Activated T-helper 2 cell treated with anti-CD3 and anti-CD28 coated beads, Interferon-gamma antibody, Interleukin-2, Interleukin-4, amounts not matched to agents 10 μg/mL and 5 μg/mL and 100 μg/mL, durations not matched to agents 14 hours and 24 hours and 36 hours (primary cell): Measurements from ENCODE around the gene TRMT44. TPM values are rescaled to one million over a fixed set of nuclear protein-coding genes. Genes with fewer than 3 reads are reported as not detected.

Source experiments
- DNase-seq: peaks from one replicate; pipeline ENCODE4 v3.0.0; 2021; ENCODE audit warnings: low spot score
- H3K27ac Mint-ChIP-seq: one replicate; pipeline ENCODE4 v1.8.0; 2021; ENCODE audit warnings: mixed read lengths
- H3K27me3 Mint-ChIP-seq: one replicate; pipeline ENCODE4 v1.8.0; 2021; ENCODE audit warnings: low read depth, mixed read lengths
- H3K36me3 Mint-ChIP-seq: one replicate; pipeline ENCODE4 v1.8.0; 2021; ENCODE audit warnings: low read depth, mixed read lengths
- H3K4me1 Mint-ChIP-seq: one replicate; pipeline ENCODE4 v1.8.0; 2021; ENCODE audit warnings: low read depth, mixed read lengths
- H3K4me3 Mint-ChIP-seq: one replicate; pipeline ENCODE4 v1.8.0; 2021; ENCODE audit warnings: low read depth, mild to moderate bottlenecking, moderate library complexity, mixed read lengths
- H3K9me3 Mint-ChIP-seq: one replicate; pipeline ENCODE4 v1.8.0; 2021; ENCODE audit warnings: mixed read lengths
- intact Hi-C: fragments of 100-400 bp; cut with micrococcal nuclease; formaldehyde crosslinking; loops from one replicate; pipeline ENCODE4 v1.15.1; 2023
- total RNA-seq: library from RNA; stranded (reverse); gene quantifications from 2 replicates; pipeline ENCODE4 v1.2.3, GENCODE V29; 2022

Gene TRMT44
- total RNA-seq, 1 donor from 2014 or later: 28.2 TPM

DNA sequence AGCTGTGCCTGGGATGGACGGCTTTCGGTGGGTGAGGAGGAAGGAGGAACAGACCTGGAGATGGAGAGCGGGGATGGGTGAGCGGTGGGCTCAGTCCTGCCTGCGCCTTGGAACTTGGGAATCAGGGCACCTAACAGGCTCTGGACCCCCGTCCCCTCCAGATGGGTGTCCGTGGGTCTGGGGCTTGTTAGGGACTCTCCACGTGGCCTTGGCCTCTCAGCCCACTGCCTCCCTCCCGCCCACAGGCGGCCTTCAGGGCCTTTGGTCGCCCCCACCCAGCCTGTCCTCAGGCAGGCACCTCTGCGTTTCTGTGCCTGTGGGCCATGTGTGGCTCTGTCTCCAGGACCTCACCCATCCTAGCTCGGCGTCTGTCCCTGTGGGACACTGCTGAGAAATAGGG, 29.0 kb downstream of the TRMT44 start:
- H3K9me3 Mint-ChIP-seq: no peaks in the 10 kb centered on the region
- H3K27ac Mint-ChIP-seq: no peak overlapping the region
- DNase-seq: no peak
- peaks cover 27% of the 10 kb centered on the region for H3K36me3 Mint-ChIP-seq
- H3K4me1 Mint-ChIP-seq: no peaks in the 10 kb centered on the region
- H3K4me3 Mint-ChIP-seq: no peak overlapping the region
- H3K27me3 Mint-ChIP-seq: no peaks in the 10 kb centered on the region
- intact Hi-C loops: loop anchor here (5.0 kb wide), 1 partner anchor 78 kb away; no protein-coding TSS in a partner anchor

DNA sequence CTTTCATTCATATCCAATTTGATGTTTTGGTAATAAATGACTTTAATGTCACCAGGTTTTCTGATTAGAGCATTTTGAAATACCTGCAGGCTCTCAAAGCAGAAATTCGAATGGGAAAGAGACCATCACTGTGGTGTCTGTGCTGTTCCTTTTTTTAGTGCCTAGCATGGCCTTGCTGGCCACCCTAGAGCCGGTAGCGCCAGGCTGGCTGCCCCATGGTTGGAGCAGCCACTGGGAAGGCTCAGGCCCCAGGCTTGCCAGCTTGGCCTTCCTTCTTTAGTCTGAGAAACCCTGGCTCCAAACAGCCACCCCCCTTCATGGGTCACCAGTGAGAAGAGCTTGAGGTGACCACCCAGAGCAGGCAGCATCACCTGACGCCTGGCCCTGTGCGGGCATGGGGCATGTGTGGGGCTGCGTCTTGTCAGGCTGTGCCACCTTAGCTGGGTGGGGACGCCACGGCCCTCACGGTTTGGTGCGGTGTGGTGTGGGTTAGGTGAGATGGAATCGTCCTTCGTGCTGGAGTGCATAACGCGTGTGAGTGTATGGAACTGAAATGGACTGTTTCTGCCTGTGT, 30.0 kb downstream of the TRMT44 start:
- peaks cover 19% of the 10 kb centered on the region for H3K36me3 Mint-ChIP-seq
- DNase-seq: no peak
- intact Hi-C loops: no loop called here
- no peak overlapping the region for H3K4me3 Mint-ChIP-seq
- no peak overlapping the region for H3K27ac Mint-ChIP-seq
- no peaks in the 10 kb centered on the region for H3K9me3 Mint-ChIP-seq
- no peaks in the 10 kb centered on the region for H3K4me1 Mint-ChIP-seq
- no peaks in the 10 kb centered on the region for H3K27me3 Mint-ChIP-seq

DNA sequence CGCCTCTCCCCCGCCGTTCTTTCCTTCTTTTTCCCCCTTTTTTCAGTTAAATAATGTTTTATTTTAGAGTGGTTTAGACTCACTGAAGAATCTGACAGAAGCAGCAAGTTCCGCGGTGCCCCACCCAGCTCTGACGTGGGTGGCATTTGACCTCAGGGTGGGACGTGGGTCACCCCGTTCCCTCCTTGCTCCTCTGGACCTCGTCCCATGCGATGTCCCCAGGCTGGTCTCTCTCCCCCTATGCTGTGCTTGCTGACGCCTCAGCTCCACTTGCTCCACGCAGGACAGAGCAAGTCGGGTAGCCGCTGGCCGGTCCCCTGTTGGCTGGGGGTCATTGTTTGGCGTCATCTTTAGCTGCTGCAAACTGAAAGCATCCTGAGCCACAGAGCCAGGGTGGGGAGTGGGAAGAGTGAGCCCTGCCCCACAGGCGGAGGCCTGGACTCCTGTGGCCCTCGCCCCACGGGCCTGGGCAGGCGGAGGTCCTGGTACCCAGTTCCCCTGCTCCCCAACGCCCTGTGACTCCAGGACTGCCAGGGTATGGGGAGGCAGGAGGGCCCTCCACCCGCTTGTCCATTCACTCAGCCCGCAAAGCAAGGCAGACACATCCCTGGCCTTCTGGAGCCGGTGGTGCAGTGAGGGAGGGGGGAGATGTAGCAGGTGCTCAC, 30.8 kb downstream of the TRMT44 start:
- Mint-ChIP-seq H3K27ac (no peak overlapping the region), H3K36me3 (peaks cover 23% of the 10 kb centered on the region), H3K4me3 (no peak overlapping the region), H3K27me3 (no peaks in the 10 kb centered on the region), H3K9me3 (no peaks in the 10 kb centered on the region), H3K4me1 (no peaks in the 10 kb centered on the region)
- intact Hi-C loops: no loop called here
- no peak for DNase-seq

DNA sequence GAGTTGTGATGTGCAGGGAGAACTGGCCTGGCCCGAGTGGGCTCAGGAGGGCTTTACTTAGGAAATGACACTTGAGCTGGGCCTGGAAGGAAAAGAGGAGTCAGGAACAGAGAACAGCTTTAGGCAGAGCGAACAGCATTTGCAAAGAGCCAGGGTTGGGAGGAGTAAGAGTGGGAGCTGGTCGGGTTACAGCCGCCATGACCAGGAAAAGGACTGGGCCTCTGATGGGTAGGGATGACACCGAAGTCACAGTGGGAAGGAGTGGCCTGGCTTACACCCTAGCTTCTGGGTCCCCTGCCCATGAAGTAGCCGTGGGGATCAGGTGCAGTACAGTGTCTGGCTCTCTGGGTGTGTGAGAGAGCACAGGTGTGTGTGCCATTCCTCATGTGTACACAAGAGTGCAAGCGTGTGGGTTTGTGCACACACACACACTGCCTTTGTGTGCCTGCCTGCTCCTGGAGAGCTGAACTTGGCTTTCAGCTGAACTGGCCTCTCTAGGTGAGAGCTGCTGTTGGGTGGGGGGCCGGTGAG, 31.6 kb downstream of the TRMT44 start:
- Mint-ChIP-seq H3K27me3 (no peaks in the 10 kb centered on the region), H3K9me3 (no peaks in the 10 kb centered on the region), H3K36me3 (peaks cover 26% of the 10 kb centered on the region), H3K4me1 (no peaks in the 10 kb centered on the region), H3K27ac (no peak overlapping the region), H3K4me3 (no peak overlapping the region)
- intact Hi-C loops: no loop called here
- no peak for DNase-seq

DNA sequence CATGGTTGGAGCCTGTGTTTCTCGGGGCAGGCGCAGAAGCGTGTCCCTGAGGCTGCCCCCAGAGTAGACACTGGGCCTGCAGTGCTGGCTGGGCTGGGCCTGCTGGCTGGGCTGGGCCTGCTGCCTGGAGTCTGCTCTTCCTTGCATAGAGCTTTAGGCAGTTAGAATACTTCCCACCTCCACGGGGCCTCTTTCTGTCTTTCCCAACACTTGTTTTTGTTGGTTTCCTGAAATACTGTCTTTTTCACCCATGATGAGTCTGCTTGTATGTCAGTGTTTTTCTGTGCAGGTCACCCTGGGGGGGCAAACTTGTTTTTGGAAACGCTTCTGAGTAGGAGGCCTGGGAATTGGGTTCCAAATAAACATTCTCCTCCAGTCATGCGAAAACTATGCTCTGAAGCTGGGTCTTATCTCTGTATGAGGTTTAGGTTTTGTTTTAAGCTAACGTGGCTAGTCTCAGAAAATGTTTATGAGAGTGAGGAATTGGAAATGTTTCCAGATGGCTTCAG, 32.2 kb downstream of the TRMT44 start:
- Mint-ChIP-seq H3K27ac (no peak overlapping the region), H3K4me1 (no peaks in the 10 kb centered on the region), H3K9me3 (no peaks in the 10 kb centered on the region), H3K4me3 (no peak overlapping the region), H3K27me3 (no peaks in the 10 kb centered on the region), H3K36me3 (peaks cover 24% of the 10 kb centered on the region)
- intact Hi-C loops: no loop called here
- no peak for DNase-seq

DNA sequence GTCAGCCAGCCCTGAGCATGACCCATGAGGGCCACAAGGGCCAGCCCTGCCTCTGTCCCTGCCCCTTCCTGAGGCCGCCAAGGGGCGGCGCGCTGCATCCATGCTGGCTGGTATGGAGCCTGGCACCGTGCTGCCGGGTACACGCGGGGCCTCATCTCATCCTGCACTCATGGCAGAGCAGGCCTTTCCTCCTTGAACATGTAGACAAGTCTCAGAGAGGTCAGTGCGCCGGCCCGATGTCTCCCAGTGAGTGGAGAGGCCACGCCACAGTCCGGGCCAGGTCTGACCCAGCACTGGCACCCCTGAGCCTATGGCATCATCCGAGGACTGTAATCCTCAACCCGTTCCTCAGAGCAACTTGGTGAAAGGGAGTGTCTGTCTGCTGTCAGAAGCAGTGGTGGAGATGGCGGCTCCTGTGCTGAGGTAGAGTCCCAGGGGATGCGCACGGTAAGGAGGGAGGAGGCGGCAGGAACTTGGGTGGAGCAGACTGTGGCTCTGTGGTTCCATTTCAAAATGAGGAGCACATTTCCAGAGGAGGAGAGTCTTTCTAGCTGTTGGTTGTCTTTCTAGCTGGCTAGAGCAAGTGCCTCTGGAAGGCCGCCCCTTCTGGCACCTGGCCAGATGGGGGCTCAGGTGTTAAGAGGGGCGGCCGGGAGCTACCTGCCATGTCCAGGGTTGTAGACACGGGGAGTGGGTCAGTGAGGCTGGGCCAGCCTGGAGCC, 32.8 kb downstream of the TRMT44 start:
- Mint-ChIP-seq H3K4me1 (no peaks in the 10 kb centered on the region), H3K4me3 (no peak overlapping the region), H3K9me3 (no peaks in the 10 kb centered on the region), H3K36me3 (peaks cover 18% of the 10 kb centered on the region), H3K27ac (no peak overlapping the region), H3K27me3 (no peaks in the 10 kb centered on the region)
- intact Hi-C loops: no loop called here
- no peak for DNase-seq

DNA sequence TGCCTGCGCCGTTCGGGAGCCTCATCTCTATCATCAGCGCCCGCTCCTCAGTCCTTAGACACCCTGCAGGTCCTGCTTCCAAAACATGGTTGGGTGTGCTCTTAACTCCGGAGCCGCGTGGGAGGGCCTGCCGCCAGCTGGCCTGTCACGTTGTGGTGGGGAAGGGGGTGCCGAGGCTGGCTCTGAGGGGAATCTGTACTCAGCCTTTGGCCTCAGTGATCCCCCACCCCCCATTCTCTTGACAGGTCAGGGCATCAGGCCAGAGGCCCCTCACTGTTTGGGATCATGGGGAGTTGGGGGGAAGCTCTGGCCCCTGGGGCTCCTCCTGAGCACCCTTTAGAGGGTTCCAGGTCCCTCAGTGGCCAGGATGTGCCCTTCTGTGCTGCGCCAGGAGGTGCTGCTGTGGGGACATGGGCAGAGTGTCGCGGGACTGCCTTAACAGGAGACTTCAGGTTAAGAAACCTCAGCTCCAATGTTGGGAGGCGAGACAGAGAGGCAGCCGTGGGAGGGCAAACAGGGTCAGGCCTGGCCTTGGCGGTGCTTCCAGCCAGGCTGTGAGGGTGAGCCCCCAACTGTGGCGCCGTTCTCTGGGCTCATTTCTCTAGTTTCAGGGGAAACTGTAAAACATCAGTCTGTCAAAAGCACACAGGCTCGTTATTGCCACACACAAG, 33.5 kb downstream of the TRMT44 start:
- H3K9me3 Mint-ChIP-seq: no peaks in the 10 kb centered on the region
- DNase-seq: no peak
- H3K27me3 Mint-ChIP-seq: no peaks in the 10 kb centered on the region
- intact Hi-C loops: no loop called here
- no peak overlapping the region for H3K27ac Mint-ChIP-seq
- H3K4me3 Mint-ChIP-seq: no peak overlapping the region
- H3K36me3 Mint-ChIP-seq: peaks cover 11% of the 10 kb centered on the region
- no peaks in the 10 kb centered on the region for H3K4me1 Mint-ChIP-seq

DNA sequence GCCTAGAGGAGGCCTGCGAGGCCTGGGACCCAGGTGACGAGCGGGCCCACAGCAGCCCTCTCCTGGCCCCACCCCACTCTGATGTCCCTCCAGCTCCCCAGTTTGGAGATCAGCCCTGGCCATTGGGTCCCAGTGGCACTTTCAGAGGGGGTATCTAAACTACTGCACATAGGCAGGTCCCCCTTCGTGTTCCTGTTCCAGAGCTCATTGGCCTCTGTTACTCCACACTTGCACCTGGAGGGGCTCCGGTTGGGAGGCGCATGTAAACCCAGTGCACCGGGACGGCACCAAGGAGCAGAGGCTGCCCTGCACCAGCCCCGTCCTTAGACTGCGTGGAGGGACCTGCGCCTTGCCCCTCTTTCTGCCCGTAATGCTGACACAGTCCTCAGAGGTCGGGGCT, 34.3 kb downstream of the TRMT44 start:
- intact Hi-C loops: no loop called here
- H3K27ac Mint-ChIP-seq: no peak overlapping the region
- no peaks in the 10 kb centered on the region for H3K4me1 Mint-ChIP-seq
- no peaks in the 10 kb centered on the region for H3K27me3 Mint-ChIP-seq
- H3K9me3 Mint-ChIP-seq: no peaks in the 10 kb centered on the region
- DNase-seq: no peak
- no peak overlapping the region for H3K4me3 Mint-ChIP-seq
- peaks cover 8% of the 10 kb centered on the region for H3K36me3 Mint-ChIP-seq

DNA sequence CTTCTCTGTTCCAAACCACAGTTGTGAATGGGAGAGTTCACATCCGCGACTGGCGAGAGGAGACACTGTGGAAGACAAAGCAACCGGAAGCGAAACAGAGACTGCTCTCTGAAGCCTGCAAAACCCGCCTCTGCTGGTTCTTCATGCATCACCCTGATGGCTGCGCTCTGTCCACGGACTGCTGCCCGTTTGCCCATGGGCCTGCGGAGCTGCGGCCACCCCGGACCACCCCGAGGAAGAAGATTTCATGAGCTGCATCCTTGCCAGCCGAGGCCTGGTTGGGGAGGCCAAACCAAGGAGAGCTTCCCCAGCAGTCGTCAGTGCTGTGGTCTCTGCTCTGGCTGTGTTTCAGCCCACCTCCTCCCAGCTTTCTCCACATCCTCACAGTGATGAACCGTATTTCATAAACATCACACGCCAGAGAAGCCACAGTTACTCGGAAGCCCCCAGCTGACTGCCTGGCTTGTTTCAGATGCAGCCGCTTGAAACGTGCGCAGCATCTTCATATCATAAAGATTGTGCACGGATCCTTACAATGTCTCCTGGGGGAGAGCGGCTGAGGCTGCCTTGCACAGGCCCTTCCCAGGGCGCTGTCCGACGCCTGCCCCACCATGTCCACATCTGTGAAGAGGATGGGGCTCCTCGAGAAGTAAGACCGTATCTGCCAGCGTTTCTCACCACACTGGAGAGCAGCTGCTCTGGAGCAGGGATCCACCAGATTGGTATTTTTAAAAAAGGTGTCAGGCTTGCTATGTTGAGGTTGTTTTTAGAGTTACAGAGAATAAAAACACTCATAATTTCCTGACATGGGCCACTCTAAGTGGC, 35.4 kb downstream of the TRMT44 start:
- intact Hi-C loops: no loop called here
- H3K36me3 Mint-ChIP-seq: peaks cover 8% of the 10 kb centered on the region
- no peaks in the 10 kb centered on the region for H3K4me1 Mint-ChIP-seq
- H3K27ac Mint-ChIP-seq: no peak overlapping the region
- DNase-seq: no peak
- no peaks in the 10 kb centered on the region for H3K27me3 Mint-ChIP-seq
- no peak overlapping the region for H3K4me3 Mint-ChIP-seq
- no peaks in the 10 kb centered on the region for H3K9me3 Mint-ChIP-seq

DNA sequence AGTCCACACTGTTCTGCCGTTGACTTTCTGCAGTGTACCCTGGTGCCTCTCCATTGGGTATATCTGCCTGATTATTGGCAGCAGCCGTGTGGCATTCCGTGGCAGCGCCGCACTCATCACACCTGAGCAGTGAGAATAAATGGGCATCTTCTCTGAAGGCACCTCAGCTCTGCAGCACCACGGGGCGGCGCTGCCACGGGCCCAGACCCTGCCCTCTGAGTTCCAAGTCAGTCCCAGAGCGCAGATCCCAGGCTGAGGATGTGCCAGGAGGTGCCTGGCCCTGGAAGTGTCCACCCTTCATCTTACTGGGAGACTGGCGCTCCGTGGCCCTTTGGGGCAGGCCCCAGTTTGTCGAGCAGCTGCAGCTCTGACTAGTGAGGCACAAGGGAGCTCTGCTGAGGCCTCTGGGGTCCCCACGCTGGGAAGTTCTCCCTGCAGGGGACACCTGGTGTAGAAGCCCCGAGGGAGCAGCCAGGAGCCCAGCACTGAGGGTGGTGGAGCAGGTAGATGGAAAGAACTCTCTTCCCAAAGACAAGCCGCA, 36.6 kb downstream of the TRMT44 start:
- no peak overlapping the region for H3K4me3 Mint-ChIP-seq
- no peak for DNase-seq
- H3K4me1 Mint-ChIP-seq: no peaks in the 10 kb centered on the region
- no peak overlapping the region for H3K27ac Mint-ChIP-seq
- no peaks in the 10 kb centered on the region for H3K27me3 Mint-ChIP-seq
- intact Hi-C loops: no loop called here
- no peaks in the 10 kb centered on the region for H3K9me3 Mint-ChIP-seq
- H3K36me3 Mint-ChIP-seq: peaks cover 8% of the 10 kb centered on the region

DNA sequence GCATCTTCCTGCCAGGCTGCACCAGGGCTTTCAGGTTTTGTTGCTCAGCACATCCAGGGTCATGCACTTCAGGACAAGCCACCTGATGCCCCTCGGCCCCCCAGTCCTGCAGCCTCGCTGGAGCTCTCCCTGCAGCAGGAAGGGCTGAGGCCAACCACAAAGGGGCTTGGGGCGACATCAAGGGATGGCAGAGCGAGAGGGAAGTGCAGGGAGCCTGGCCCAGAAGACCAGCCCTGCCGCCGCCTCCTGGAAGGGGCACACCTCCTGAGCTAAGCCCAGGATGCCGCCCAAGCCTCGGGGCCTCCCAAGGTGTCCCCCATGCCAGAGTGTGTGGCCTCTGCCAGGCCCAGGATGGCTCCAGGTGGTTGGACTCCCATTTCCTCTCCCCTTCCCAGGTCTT, 37.1 kb downstream of the TRMT44 start:
- no peak for DNase-seq
- H3K36me3 Mint-ChIP-seq: peaks cover 8% of the 10 kb centered on the region
- no peaks in the 10 kb centered on the region for H3K27me3 Mint-ChIP-seq
- no peaks in the 10 kb centered on the region for H3K9me3 Mint-ChIP-seq
- H3K27ac Mint-ChIP-seq: no peak overlapping the region
- no peaks in the 10 kb centered on the region for H3K4me1 Mint-ChIP-seq
- no peak overlapping the region for H3K4me3 Mint-ChIP-seq
- intact Hi-C loops: no loop called here

DNA sequence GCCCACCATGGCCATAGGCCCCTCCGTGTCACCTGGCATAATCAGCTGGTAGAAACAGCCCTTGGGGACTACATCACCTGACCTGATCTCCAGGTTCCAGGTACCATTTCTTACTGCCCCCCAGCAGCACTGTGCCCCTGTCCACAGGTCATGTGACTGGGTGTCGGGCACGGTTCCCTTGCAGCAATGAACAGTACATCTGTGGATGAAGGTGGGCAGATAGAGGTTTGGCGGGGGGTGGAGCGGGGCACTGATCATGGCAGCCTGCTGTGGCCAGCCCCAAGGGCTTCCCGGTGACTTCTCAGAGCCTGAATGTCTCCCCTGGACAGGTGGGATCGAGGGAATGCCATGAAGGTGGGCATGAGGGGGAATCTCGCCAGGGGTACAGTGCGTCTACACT, 37.8 kb downstream of the TRMT44 start:
- no peaks in the 10 kb centered on the region for H3K4me1 Mint-ChIP-seq
- DNase-seq: no peak
- no peaks in the 10 kb centered on the region for H3K9me3 Mint-ChIP-seq
- no peak overlapping the region for H3K27ac Mint-ChIP-seq
- H3K36me3 Mint-ChIP-seq: peaks cover 8% of the 10 kb centered on the region
- no peaks in the 10 kb centered on the region for H3K27me3 Mint-ChIP-seq
- H3K4me3 Mint-ChIP-seq: no peak overlapping the region
- intact Hi-C loops: no loop called here
